HG03039 (cell line): Measurements from ENCODE around the gene C6orf89.

Source experiments
- ATAC-seq: cut with Tn5 transposase; IDR thresholded peaks from one replicate; pipeline ENCODE4 v1.9.1; 2021; ENCODE audit warnings: mild to moderate bottlenecking, moderate library complexity; ENCODE audit not compliant: unreplicated experiment

Gene C6orf89

GRCh38 chr6:36851626-36852025, 34.1 kb upstream of the C6orf89 start:
- no peak for ATAC-seq

GRCh38 chr6:36852481-36853147, 33.1 kb upstream of the C6orf89 start:
- ATAC-seq, result no peak

- no peak for ATAC-seq
Measured at GRCh38 chr6:36853325-36853724, 32.4 kb upstream of the C6orf89 start.

- ATAC-seq, result no peak
Measured at GRCh38 chr6:36855750-36856149, 30.0 kb upstream of the C6orf89 start.

GRCh38 chr6:36856277-36856676, 29.5 kb upstream of the C6orf89 start:
- ATAC-seq, result no peak

GRCh38 chr6:36857325-36857724, 28.4 kb upstream of the C6orf89 start:
- no peak for ATAC-seq

GRCh38 chr6:36858407-36858981, 27.3 kb upstream of the C6orf89 start:
- ATAC-seq, result no peak

GRCh38 chr6:36860126-36860525, 25.6 kb upstream of the C6orf89 start:
- ATAC-seq, result no peak

- ATAC-seq, result no peak
Measured at GRCh38 chr6:36862164-36862847, 23.4 kb upstream of the C6orf89 start.

GRCh38 chr6:36862848-36863382, 22.8 kb upstream of the C6orf89 start:
- ATAC-seq, result no peak

GRCh38 chr6:36863670-36864540, 21.8 kb upstream of the C6orf89 start:
- ATAC-seq, result no peak

GRCh38 chr6:36865835-36866234, 19.9 kb upstream of the C6orf89 start:
- ATAC-seq, result no peak

GRCh38 chr6:36867471-36868224, 18.1 kb upstream of the C6orf89 start:
- ATAC-seq, result no peak

GRCh38 chr6:36871686-36872085, 14.1 kb upstream of the C6orf89 start:
- ATAC-seq, result no peak

GRCh38 chr6:36873115-36873514, 12.6 kb upstream of the C6orf89 start:
- ATAC-seq, result no peak

GRCh38 chr6:36873612-36874442, 11.9 kb upstream of the C6orf89 start:
- no peak for ATAC-seq

- ATAC-seq, result peak; percentile 66
Measured at GRCh38 chr6:36874443-36875249, 11.1 kb upstream of the C6orf89 start, which contains the start of gene PPIL1. TSS of gene PPIL1 (minus strand) at chr6:36874803. CDS start at chr6:36874772, 31 bp downstream.

- ATAC-seq, result no peak
Measured at GRCh38 chr6:36875250-36875633, 10.5 kb upstream of the C6orf89 start.

GRCh38 chr6:36884610-36885009, 1.1 kb upstream of the C6orf89 start:
- ATAC-seq, result no peak
